ENCODE data around the gene SSR4. TPM values are rescaled to one million over a fixed set of nuclear protein-coding genes. Genes with fewer than 3 reads are reported as not detected.

Gene SSR4
- total RNA-seq, 2 donors from 2014 or later, result 266 to 306 TPM

DNA sequence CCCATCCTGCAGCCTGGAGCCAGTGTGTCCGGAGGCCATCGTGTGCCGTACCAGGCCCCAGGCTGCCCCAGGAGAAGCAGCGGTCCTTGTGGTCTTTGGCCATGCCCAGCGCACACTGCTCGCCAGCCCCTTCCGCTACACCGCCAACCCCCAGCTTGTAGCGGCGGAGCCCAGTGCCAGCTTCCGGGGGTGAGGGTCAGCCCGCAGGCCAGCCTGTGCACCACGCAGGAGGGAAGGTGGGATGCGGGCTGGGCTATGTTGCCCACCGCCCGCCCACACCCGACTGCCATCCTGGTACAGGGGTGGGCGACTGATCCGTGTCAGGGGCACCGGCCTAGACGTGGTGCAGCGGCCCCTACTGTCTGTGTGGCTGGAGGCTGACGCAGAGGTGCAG lies 21.3 kb upstream of the SSR4 start:
- Mint-ChIP-seq H3K36me3 (no peaks in the 10 kb centered on the region), H3K9me3 (no peaks in the 10 kb centered on the region), H3K27me3 (no peaks in the 10 kb centered on the region), H3K4me1 (ENCODE audit: low read depth in 2 of 2) (peaks cover 0 to under 1% of the 10 kb centered on the region in 2 donors), H3K27ac (no peak overlapping the region), H3K4me3 (no peak overlapping the region)
- ATAC-seq (no peak), DNase-seq (ENCODE audit: low spot score) (peak; percentile 51)

DNA sequence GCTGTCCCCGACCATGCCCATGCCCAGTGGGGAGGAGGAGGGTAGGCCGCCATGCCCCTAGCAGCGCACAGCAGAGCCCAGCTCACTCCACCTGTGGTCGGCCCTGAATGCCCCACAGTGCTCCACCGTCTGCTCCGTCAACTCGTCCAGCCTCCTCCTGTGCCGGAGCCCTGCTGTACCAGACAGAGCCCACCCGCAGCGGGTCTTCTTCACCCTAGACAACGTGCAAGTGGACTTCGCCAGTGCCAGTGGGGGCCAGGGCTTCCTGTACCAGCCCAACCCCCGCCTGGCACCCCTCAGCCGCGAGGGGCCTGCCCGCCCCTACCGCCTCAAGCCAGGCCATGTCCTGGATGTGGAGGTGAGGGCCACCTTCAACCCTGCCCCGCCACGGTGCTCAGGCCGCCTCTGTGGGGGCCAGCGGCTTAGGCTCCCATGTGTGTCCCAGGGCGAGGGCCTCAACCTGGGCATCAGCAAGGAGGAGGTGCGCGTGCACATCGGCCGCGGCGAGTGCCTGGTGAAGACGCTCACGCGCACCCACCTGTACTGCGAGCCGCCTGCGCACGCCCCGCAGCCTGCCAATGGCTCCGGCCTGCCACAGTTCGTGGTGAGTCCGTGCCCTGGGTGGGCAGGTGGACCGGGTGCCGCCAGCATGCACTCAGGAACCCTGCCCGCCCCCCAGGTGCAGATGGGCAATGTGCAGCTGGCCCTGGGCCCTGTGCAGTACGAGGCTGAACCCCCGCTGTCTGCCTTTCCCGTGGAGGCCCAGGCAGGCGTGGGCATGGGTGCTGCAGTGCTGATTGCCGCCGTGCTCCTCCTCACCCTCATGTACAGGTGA lies 20.5 kb upstream of the SSR4 start:
- Mint-ChIP-seq H3K27ac (no peak overlapping the region), H3K4me1 (ENCODE audit: low read depth in 2 of 2) (no peaks in the 10 kb centered on the region)

DNA sequence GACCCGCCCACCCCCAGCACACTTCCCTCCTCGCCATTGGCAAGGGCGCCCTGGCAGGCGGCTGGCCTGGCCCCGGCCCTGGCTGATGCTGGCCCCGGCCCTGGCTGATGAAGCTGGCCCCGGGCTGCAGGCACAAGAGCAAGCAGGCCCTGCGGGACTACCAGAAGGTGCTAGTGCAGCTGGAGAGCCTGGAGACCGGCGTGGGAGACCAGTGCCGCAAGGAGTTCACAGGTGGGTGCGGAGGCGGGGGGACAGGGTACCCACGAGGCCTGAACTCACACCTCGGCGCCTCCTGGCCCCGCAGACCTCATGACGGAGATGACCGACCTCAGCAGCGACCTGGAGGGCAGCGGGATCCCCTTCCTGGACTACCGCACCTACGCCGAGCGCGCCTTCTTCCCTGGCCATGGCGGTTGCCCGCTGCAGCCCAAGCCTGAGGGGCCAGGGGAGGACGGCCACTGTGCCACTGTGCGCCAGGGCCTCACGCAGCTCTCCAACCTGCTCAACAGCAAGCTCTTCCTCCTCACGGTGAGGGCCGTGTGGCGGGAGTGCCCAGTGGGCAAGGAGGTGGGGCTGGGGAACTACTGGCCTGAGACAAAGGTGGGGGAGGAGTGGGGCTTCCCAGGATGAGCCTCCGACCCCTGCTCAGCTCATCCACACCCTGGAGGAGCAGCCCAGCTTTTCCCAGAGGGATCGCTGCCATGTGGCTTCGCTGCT lies 19.7 kb upstream of the SSR4 start:
- Mint-ChIP-seq H3K36me3 (no peaks in the 10 kb centered on the region), H3K4me3 (no peak overlapping the region), H3K9me3 (no peaks in the 10 kb centered on the region), H3K27me3 (peaks cover 0 to 2% of the 10 kb centered on the region in 2 donors), H3K4me1 (ENCODE audit: low read depth in 2 of 2) (peaks cover 0 to under 1% of the 10 kb centered on the region in 2 donors), H3K27ac (no peak overlapping the region)
- ATAC-seq, result no peak
- peak; percentile 58 for DNase-seq (ENCODE audit: low spot score)

More for the DNA sequence above, 20.5 kb upstream of the SSR4 start:
- H3K9me3 Mint-ChIP-seq, result no peaks in the 10 kb centered on the region
- no peaks in the 10 kb centered on the region for H3K27me3 Mint-ChIP-seq
- ATAC-seq, result no peak
- H3K36me3 Mint-ChIP-seq, result no peaks in the 10 kb centered on the region
- peak; percentile 60 for DNase-seq (ENCODE audit: low spot score)
- H3K4me3 Mint-ChIP-seq, result no peak overlapping the region

DNA sequence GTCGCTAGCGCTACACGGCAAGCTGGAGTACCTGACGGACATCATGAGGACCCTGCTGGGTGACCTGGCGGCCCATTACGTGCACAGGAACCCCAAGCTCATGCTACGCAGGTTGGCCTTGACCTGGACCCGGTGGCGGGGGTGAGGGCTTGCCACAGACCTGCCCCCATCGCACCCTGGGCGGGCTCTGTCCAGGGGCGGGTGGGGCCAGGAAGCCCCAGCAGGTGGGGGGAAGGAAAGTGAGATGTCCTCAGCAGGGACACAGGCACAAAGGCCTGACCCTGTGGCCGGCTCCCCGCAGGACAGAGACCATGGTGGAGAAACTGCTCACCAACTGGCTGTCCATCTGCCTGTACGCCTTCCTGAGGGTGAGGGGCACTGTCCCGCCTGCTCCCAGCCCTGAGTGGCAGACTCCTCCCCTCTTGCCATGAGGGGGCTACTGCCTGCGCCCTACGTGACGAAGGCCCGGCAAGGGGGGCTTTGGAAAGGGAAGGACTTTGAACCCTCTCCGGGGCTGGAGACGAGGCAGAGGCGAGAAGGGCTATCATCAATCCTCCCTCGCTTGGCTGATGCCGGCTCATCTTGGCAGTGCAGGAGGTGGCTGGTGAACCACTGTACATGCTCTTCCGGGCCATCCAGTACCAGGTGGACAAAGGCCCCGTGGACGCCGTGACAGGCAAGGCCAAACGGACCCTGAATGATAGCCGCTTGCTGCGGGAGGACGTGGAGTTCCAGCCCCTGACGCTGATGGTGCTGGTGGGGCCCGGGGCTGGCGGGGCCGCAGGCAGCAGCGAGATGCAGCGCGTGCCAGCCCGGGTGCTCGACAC lies 19.0 kb upstream of the SSR4 start:
- no peak overlapping the region for H3K27ac Mint-ChIP-seq
- peaks cover 0 to 7% of the 10 kb centered on the region in 2 donors for H3K4me1 Mint-ChIP-seq (ENCODE audit: low read depth in 2 of 2)
- no peak for ATAC-seq
- H3K27me3 Mint-ChIP-seq, result peaks cover 0 to 8% of the 10 kb centered on the region in 2 donors
- H3K36me3 Mint-ChIP-seq, result no peaks in the 10 kb centered on the region
- no peak overlapping the region for H3K4me3 Mint-ChIP-seq
- H3K9me3 Mint-ChIP-seq, result no peaks in the 10 kb centered on the region
- peak; percentile 49 for DNase-seq (ENCODE audit: low spot score)

DNA sequence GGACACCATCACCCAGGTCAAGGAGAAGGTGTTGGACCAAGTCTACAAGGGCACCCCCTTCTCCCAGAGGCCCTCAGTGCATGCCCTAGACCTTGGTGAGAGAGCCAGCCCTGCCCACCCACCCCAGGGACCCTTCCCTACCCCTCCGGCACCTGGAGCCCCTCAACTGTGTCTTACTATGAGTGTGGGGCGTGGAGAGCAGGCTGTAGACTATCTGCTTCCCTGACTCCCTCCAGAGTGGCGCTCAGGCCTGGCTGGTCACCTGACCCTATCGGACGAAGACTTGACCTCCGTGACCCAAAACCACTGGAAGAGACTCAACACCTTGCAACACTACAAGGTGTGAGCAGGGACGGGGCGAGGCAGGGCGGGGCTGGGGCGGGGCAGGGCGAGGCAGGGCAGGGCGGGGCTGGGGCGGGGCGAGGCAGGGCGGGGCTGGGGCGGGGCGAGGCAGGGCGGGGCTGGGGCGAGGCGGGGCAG lies 18.3 kb upstream of the SSR4 start:
- ATAC-seq (no peak), DNase-seq (ENCODE audit: low spot score) (peak; percentile 54)
- Mint-ChIP-seq H3K27me3 (peaks cover 0 to 8% of the 10 kb centered on the region in 2 donors), H3K4me1 (ENCODE audit: low read depth in 2 of 2) (peaks cover 0 to 7% of the 10 kb centered on the region in 2 donors), H3K4me3 (no peak overlapping the region), H3K9me3 (no peaks in the 10 kb centered on the region), H3K27ac (no peak overlapping the region), H3K36me3 (no peaks in the 10 kb centered on the region)

DNA sequence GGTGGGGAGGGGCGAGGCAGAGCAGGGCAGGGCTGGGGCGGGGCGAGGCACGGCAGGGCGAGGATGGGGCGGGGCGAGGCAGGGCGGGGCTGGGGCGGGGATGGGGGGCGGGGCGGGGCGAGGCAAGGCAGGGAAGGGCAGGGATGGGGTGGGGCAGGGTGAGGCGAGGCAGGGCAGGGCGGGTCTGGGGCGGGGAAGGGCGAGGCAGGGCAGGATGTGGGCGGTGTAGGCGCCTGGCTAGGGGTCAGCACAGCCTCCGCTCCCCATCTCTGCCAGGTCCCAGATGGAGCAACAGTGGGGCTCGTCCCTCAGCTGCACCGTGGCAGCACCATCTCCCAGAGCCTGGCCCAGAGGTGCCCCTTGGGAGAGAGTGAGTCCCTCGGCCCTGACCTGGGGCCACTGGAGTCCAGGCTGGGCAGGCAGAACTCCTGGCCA lies 17.8 kb upstream of the SSR4 start:
- H3K9me3 Mint-ChIP-seq, result no peaks in the 10 kb centered on the region
- no peak overlapping the region for H3K27ac Mint-ChIP-seq
- peaks cover 0 to 10% of the 10 kb centered on the region in 2 donors for H3K4me1 Mint-ChIP-seq (ENCODE audit: low read depth in 2 of 2)
- H3K36me3 Mint-ChIP-seq, result no peaks in the 10 kb centered on the region
- ATAC-seq (no peak), DNase-seq (ENCODE audit: low spot score) (no peak)
- H3K27me3 Mint-ChIP-seq, result peaks cover 0 to 8% of the 10 kb centered on the region in 2 donors
- no peak overlapping the region for H3K4me3 Mint-ChIP-seq

DNA sequence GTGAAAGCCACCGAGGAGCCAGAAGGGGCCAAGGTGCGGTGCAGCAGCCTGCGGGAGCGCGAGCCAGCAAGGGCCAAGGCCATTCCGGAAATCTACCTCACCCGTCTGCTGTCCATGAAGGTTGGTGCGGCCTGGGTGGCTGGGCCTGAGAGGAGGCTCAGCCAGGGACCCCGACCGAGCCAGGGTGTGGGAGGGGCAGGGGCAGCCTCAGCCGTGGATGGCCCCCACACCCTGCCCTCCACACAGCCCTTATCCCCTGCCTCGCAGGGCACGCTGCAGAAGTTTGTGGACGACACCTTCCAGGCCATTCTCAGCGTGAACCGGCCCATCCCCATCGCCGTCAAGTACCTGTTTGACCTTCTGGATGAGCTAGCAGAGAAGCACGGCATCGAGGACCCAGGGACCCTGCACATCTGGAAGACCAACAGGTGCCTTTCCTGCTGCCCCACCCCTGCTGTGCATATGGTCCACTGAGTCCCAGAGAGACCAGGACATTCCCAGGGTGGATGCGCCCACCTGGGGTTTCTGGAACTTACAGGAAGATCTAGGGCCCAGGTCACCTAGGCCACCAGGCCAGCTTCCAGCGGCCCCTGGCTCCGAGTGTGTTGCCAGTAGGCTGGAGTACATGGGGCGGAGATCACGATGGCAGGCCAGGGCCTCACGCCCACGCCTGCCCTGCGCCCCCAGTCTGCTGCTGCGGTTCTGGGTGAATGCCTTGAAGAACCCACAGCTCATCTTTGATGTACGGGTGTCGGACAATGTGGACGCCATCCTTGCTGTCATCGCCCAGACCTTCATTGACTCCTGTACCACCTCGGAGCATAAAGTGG lies 17.0 kb upstream of the SSR4 start:
- ATAC-seq (no peak), DNase-seq (ENCODE audit: low spot score) (peak; percentile 56)
- H3K9me3 Mint-ChIP-seq, result no peaks in the 10 kb centered on the region
- no peak overlapping the region for H3K4me3 Mint-ChIP-seq
- no peak overlapping the region for H3K27ac Mint-ChIP-seq
- peaks cover 0 to 10% of the 10 kb centered on the region in 2 donors for H3K4me1 Mint-ChIP-seq (ENCODE audit: low read depth in 2 of 2)
- H3K36me3 Mint-ChIP-seq, result no peaks in the 10 kb centered on the region
- H3K27me3 Mint-ChIP-seq, result peaks cover 0 to 8% of the 10 kb centered on the region in 2 donors

DNA sequence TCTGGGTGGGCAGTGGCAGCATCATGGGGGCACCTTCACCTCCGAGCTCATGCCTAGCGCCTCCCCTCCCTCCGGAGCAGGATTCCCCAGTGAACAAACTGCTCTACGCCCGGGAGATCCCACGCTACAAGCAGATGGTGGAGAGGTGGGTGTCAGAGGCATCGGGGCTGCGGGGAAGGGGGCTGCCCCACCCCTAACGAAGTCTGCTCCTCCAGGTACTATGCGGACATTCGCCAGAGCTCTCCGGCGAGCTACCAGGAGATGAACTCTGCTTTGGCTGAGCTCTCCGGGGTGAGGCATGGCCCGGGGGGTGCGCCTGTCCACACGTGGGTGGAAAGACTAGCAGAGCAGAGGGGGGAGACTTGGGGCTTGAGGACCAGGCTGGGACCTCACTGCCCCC lies 16.3 kb upstream of the SSR4 start:
- no peak overlapping the region for H3K27ac Mint-ChIP-seq
- no peaks in the 10 kb centered on the region for H3K9me3 Mint-ChIP-seq
- peaks cover 0 to 10% of the 10 kb centered on the region in 2 donors for H3K4me1 Mint-ChIP-seq (ENCODE audit: low read depth in 2 of 2)
- peaks cover 0 to 8% of the 10 kb centered on the region in 2 donors for H3K27me3 Mint-ChIP-seq
- no peak overlapping the region for H3K4me3 Mint-ChIP-seq
- H3K36me3 Mint-ChIP-seq, result no peaks in the 10 kb centered on the region
- ATAC-seq (no peak), DNase-seq (ENCODE audit: low spot score) (no peak)

DNA sequence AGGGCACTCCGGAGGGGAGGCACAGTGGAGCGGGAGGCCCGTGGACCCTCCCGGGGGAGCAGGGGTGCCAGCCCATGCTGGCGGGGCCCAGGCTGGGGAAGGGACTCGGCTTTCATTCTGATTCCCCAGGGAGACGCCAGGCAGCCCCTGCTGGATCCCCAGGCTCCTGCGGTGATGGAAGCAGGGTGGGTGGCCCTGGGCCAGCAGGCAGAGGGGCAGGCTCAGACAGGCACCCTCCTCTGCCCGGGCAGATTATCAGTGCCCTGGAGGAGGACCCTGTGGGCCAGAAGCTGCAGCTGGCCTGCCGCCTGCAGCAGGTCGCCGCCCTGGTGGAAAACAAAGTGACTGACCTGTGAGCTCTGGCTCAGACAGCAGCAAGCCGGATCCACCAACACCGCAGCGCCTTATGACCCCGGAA lies 15.8 kb upstream of the SSR4 start:
- H3K36me3 Mint-ChIP-seq, result no peaks in the 10 kb centered on the region
- no peak overlapping the region for H3K27ac Mint-ChIP-seq
- ATAC-seq, result no peak
- peaks cover 0 to 10% of the 10 kb centered on the region in 2 donors for H3K4me1 Mint-ChIP-seq (ENCODE audit: low read depth in 2 of 2)
- H3K4me3 Mint-ChIP-seq, result no peak overlapping the region
- H3K9me3 Mint-ChIP-seq, result no peaks in the 10 kb centered on the region
- DNase-seq (ENCODE audit: low spot score), result no peak
- peaks cover 0 to 8% of the 10 kb centered on the region in 2 donors for H3K27me3 Mint-ChIP-seq

DNA sequence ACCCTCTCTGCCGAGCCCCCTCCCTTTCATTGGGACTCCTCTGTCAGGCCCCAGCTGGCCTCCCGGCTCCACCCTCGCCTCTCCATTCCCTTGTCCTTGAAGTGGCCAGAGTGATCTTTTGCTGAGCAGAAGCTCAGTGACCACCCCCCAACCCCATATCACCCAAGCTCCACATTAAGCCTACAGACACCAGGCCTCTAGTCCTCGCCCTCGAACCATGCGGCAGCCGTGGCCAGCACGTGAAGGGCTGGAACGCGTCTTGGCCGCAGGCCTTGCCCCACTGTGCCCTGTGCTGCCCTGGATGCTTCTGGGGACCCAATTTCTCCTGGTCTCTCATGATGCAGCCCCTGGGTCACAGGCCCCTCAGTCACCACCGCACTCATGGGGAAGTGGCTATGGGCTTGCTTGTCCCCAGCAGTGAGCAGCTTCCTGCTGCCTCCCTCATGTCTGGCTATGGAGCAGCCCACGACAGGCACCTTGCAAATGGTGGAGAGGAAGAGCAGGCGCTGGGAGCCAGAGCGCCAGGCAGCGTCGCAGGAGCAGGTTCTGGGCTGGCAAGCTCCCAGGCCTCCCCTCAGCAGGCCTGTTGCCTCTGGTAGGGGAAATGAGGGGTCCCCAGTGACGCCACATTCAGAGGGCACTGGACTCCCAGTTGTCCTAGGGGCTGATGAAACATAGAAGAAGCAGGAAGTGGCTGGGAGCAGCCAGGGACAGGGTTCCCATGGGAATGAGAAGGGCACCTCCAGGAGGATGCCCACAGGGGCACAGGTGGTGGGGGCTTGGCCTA lies 14.4 kb upstream of the SSR4 start:
- Mint-ChIP-seq H3K9me3 (no peaks in the 10 kb centered on the region), H3K4me1 (ENCODE audit: low read depth in 2 of 2) (peaks cover 0 to 10% of the 10 kb centered on the region in 2 donors), H3K36me3 (no peaks in the 10 kb centered on the region), H3K4me3 (no peak overlapping the region), H3K27ac (no peak overlapping the region), H3K27me3 (peaks cover 0 to 8% of the 10 kb centered on the region in 2 donors)
- ATAC-seq (no peak), DNase-seq (ENCODE audit: low spot score) (no peak)

DNA sequence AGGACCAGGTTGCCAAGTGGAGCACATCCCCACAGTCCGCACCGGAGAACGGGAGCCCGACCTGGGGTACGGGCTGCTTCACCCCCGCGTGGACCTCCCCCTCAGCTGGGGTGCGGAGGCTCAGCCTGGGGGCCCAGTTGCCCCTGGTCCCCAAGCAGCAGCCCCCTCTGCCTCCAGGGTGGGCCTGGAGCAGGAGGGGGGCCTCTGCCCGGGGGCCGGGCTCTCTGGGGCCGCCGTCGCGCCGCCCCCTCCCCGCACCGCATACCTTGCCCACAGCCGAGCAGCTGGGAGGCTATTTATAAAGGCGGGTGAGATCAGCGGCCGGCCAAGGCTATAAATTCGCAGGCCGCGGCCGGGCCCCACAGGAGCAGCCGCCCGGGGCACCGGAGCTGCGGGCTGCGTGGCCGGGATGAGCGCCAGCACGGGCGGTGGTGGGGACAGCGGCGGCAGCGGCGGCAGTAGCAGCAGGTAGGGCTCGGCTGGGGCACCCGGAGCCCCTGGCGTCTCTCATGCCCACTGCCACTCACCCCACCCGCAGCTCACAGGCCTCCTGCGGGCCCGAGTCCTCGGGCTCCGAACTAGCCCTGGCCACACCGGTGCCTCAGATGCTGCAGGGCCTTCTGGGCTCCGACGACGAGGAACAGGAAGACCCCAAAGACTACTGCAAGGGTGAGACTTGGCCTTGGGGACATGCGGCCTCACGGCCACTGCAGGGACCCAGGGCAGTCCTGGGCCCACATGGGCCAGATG lies 13.6 kb upstream of the SSR4 start, which contains the start of gene SRPK3:
Gene SRPK3, plus strand, starts transcription at position 364 of the 750 bp plus-strand sequence. Its CDS starts 46 bp downstream, at position 410.
- Mint-ChIP-seq H3K4me1 (ENCODE audit: low read depth in 2 of 2) (peaks cover 0 to 10% of the 10 kb centered on the region in 2 donors), H3K27ac (no peak within 1 kb of the TSS), H3K27me3 (peaks cover 0 to 8% of the 10 kb centered on the region in 2 donors), H3K4me3 (no peak within 1 kb of the TSS), H3K36me3 (no peaks in the 10 kb centered on the region), H3K9me3 (no peaks in the 10 kb centered on the region)
- ATAC-seq, result no peak
- no peak for DNase-seq (ENCODE audit: low spot score)

All from natural killer cell treated with Interleukin-12 subunit alpha and Interleukin-12 subunit beta and Interleukin-15 and Interleukin-18, amount 100 ng/mL, for 72 hours (primary cell).